ENCODE measurements around the gene CACNB1. TPM values are rescaled to one million over a fixed set of nuclear protein-coding genes. Genes with fewer than 3 reads are reported as not detected.

CACNB1 gene
- total RNA-seq, 1 donor from 2014 or later: 408 TPM

- no peak for DNase-seq (ENCODE audit: low read depth)
Measured at GRCh38 chr17:39126436-39126835, 71.0 kb downstream of the CACNB1 start.

GRCh38 chr17:39125143-39125875 lies 72.2 kb downstream of the CACNB1 start:
- DNase-seq (ENCODE audit: low read depth): no peak

GRCh38 chr17:39123627-39124026 lies 73.8 kb downstream of the CACNB1 start:
- no peak for DNase-seq (ENCODE audit: low read depth)

Other genes starting within 250 kb of the CACNB1 start
- gene FBXO47, start 230.3 kb downstream of the CACNB1 start, total RNA-seq: not detected in 2 replicates
- 49.7 and 65.3 TPM in 2 replicates for gene PLXDC1, start 46.0 kb downstream of the CACNB1 start, total RNA-seq
- gene ARL5C, start 31.5 kb downstream of the CACNB1 start, total RNA-seq: not detected in 2 replicates
- 1,695 and 1,875 TPM in 2 replicates for gene RPL19, start 2.6 kb upstream of the CACNB1 start, total RNA-seq
- 0.11 and 0.16 TPM in 2 replicates for gene STAC2, start 28.3 kb upstream of the CACNB1 start, total RNA-seq
- 9.4 and 11.2 TPM in 2 replicates for gene FBXL20, start 204.0 kb upstream of the CACNB1 start, total RNA-seq

Data from myocyte (in vitro differentiated cells).